ENCODE measurements around the gene RRAS.

The RRAS gene

DNA sequence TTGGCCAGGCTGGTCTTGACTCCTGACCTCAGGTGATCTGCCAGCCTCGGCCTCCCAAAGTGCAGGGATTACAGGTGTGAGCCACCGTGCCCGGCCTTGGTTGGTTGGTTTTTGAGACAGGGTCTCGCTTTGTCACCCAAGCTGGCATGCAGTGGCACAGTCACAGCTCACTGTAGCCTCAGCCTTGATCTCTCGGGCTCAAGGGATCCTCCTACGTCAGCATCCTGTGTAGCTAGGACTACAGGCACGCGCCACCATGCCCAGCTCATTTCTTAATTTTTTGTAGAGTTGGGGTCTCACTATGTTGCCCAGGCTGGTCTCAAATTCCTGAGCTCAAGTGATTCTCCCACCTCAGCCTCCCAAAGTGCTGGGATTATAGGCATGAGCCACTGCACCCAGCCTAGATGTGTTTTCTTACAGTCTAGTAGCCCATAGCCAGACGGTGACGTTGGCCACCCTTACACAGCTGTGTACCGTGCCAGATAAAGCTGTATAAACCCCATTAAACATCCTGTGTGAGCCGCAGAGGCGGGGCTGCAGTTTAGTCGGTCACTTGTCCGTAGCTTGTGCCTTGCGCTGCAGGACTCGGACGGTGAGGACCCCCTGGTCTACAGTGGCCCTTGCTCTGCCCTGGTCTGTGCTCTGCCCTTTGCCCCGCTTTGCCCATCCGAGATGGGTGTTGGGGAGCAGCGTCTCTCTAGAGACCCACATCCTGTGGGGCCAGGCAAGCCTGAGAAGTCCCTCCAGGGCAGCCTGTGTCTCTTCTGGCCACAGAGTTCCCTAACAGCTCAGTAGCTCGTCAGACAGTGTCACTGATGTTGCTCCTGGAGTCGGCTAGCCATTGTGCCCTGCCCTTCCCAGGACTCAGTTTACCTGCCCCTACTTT, 15.9 kb upstream of the RRAS start:
- TF ChIP-seq, protein P1, sequence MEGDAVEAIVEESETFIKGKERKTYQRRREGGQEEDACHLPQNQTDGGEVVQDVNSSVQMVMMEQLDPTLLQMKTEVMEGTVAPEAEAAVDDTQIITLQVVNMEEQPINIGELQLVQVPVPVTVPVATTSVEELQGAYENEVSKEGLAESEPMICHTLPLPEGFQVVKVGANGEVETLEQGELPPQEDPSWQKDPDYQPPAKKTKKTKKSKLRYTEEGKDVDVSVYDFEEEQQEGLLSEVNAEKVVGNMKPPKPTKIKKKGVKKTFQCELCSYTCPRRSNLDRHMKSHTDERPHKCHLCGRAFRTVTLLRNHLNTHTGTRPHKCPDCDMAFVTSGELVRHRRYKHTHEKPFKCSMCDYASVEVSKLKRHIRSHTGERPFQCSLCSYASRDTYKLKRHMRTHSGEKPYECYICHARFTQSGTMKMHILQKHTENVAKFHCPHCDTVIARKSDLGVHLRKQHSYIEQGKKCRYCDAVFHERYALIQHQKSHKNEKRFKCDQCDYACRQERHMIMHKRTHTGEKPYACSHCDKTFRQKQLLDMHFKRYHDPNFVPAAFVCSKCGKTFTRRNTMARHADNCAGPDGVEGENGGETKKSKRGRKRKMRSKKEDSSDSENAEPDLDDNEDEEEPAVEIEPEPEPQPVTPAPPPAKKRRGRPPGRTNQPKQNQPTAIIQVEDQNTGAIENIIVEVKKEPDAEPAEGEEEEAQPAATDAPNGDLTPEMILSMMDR (IDR thresholded peaks at IDR 0.05; ENCODE audit: insufficient read depth, low read length, poor library complexity, severe bottlenecking) = no peak
- no peak for TF ChIP-seq EZH2phosphoT487 (conservative IDR thresholded peaks at IDR 0.05; ENCODE audit: low read length)
- Histone ChIP-seq H3K79me2 (ENCODE audit: insufficient read depth, low read length) (no peaks in the 10 kb centered on the region), H3K9me2 (replicated peaks; ENCODE audit: insufficient read depth, low read length) (no peaks in the 10 kb centered on the region), H3K4me3 (ENCODE audit: insufficient read depth, low read length, poor library complexity, severe bottlenecking) (no peak overlapping the region), H4K20me1 (ENCODE audit: low read depth, low read length) (no peaks in the 10 kb centered on the region), H3F3A (ENCODE audit: insufficient read depth) (0 out of 2 replicates have a peak, but pooled peaks cover 10% of the 10 kb centered on the region), H3K4me2 (ENCODE audit: low read depth, low read length, poor library complexity, severe bottlenecking) (no peak overlapping the region), H2AFZ (ENCODE audit: low read depth, low read length, severe bottlenecking) (no peak overlapping the region), H3K36me3 (ENCODE audit: low read length) (0 out of 2 replicates have a peak, but pooled peaks cover 3% of the 10 kb centered on the region), H3K27me3 (ENCODE audit: low read length) (no peaks in the 10 kb centered on the region), H3K9ac (ENCODE audit: low read length) (no peak overlapping the region), H3K27ac (ENCODE audit: low read depth, low read length) (no peak overlapping the region), H3K9me3 (ENCODE audit: insufficient read depth, low read length) (no peaks in the 10 kb centered on the region)

DNA sequence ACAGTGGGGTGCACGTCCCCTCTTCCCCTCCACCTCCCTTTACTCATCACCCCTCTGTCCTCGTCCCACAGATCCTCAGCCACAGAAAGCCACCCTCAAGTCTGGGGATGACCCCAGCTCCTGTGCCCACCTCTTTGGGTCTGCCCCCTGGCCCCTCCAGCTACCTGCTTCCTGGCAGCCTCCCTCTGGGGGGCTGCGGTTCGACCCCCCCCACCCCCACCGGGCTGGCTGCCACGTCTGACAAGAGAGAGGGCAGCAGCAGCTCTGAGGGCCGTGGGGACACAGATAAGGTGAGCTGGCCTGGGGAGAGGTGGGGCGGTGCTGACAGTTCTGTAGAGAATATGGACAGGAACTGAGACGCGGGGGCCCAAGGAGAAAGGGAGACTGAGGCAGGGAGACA, 14.6 kb upstream of the RRAS start:
- no peak overlapping the region for H2AFZ ChIP-seq (ENCODE audit: low read depth, low read length, severe bottlenecking)
- H3K9me3 ChIP-seq (ENCODE audit: insufficient read depth, low read length) = no peaks in the 10 kb centered on the region
- no peak overlapping the region for H3K4me2 ChIP-seq (ENCODE audit: low read depth, low read length, poor library complexity, severe bottlenecking)
- H3K27me3 ChIP-seq (ENCODE audit: low read length) = no peaks in the 10 kb centered on the region
- H3K79me2 ChIP-seq (ENCODE audit: insufficient read depth, low read length) = no peaks in the 10 kb centered on the region
- no peak overlapping the region for H3K4me3 ChIP-seq (ENCODE audit: insufficient read depth, low read length, poor library complexity, severe bottlenecking)
- no peaks in the 10 kb centered on the region for H3K9me2 ChIP-seq (replicated peaks; ENCODE audit: insufficient read depth, low read length)
- H3K9ac ChIP-seq (ENCODE audit: low read length) = no peak overlapping the region
- H4K20me1 ChIP-seq (ENCODE audit: low read depth, low read length) = no peaks in the 10 kb centered on the region
- 0 out of 2 replicates have a peak, but pooled peaks cover 4% of the 10 kb centered on the region for H3F3A ChIP-seq (ENCODE audit: insufficient read depth)
- no peaks in the 10 kb centered on the region for H3K36me3 ChIP-seq (ENCODE audit: low read length)
- no peak overlapping the region for H3K27ac ChIP-seq (ENCODE audit: low read depth, low read length)
- TF ChIP-seq, protein P1 (IDR thresholded peaks at IDR 0.05; ENCODE audit: insufficient read depth, low read length, poor library complexity, severe bottlenecking) = no peak
- TF ChIP-seq EZH2phosphoT487 (conservative IDR thresholded peaks at IDR 0.05; ENCODE audit: low read length) = no peak

DNA sequence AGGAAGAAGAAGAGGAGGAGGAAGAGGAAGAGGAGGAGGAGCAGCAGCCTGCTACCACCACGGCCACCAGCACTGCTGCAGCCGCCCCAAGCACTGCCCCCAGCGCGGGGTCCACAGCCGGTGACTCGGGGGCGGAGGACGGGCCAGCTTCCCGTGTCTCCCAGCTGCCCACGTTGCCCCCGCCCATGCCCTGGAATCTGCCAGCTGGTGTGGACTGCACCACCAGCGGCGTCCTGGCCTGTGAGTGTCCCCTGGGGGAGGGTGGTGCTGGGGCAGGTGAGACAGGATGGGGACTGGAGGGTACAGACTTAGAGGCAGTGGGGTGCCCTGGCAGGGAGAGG, 13.5 kb upstream of the RRAS start:
- Histone ChIP-seq H3K27ac (ENCODE audit: low read depth, low read length) (no peak overlapping the region), H3F3A (ENCODE audit: insufficient read depth) (0 out of 2 replicates have a peak, but pooled peaks cover 1% of the 10 kb centered on the region), H3K9me2 (replicated peaks; ENCODE audit: insufficient read depth, low read length) (no peaks in the 10 kb centered on the region), H3K27me3 (ENCODE audit: low read length) (no peaks in the 10 kb centered on the region), H2AFZ (ENCODE audit: low read depth, low read length, severe bottlenecking) (no peak overlapping the region), H3K9ac (ENCODE audit: low read length) (no peak overlapping the region), H3K36me3 (ENCODE audit: low read length) (no peaks in the 10 kb centered on the region; the same call in 1 of the 2 replicates), H3K9me3 (ENCODE audit: insufficient read depth, low read length) (no peaks in the 10 kb centered on the region), H3K4me2 (ENCODE audit: low read depth, low read length, poor library complexity, severe bottlenecking) (no peak overlapping the region), H4K20me1 (ENCODE audit: low read depth, low read length) (no peaks in the 10 kb centered on the region), H3K79me2 (ENCODE audit: insufficient read depth, low read length) (no peaks in the 10 kb centered on the region), H3K4me3 (ENCODE audit: insufficient read depth, low read length, poor library complexity, severe bottlenecking) (no peak overlapping the region)
- TF ChIP-seq, protein P1 (IDR thresholded peaks at IDR 0.05; ENCODE audit: insufficient read depth, low read length, poor library complexity, severe bottlenecking) = no peak
- TF ChIP-seq EZH2phosphoT487 (conservative IDR thresholded peaks at IDR 0.05; ENCODE audit: low read length) = no peak

Data from SU-DHL-6 (cell line).